Loucy (cell line): ENCODE measurements around the gene PRLR.

ENCODE experiments used
- H2AFZ ChIP-seq: fragments of 200-600 bp; sonication (generic); 2 replicates; pipeline ENCODE4 v1.6.0; 2016; ENCODE audit warnings: antibody characterized with exemption, mild to moderate bottlenecking, low read length, moderate library complexity
- H3F3A ChIP-seq: fragments of 200-600 bp; 2 replicates; pipeline ENCODE4 v1.6.0; 2016; ENCODE audit warnings: antibody characterized with exemption, low read depth, mild to moderate bottlenecking
- H3K27me3 ChIP-seq: fragments of 200-600 bp; sonication (generic); 2 replicates; pipeline ENCODE4 v1.6.1; 2014; ENCODE audit warnings: low read length, mild to moderate bottlenecking; ENCODE audit not compliant: insufficient read depth, poor library complexity, severe bottlenecking
- H3K36me3 ChIP-seq: fragments of 200-600 bp; sonication (generic); 2 replicates; pipeline ENCODE4 v1.6.1; 2016; ENCODE audit warnings: low read length; ENCODE audit not compliant: insufficient read depth
- H3K4me1 ChIP-seq: fragments of 200-600 bp; sonication (generic); 2 replicates; pipeline ENCODE4 v1.5.1; 2014; ENCODE audit warnings: low read length, mild to moderate bottlenecking; ENCODE audit not compliant: insufficient read depth, poor library complexity, severe bottlenecking
- H3K4me2 ChIP-seq: fragments of 200-600 bp; sonication (generic); 2 replicates; pipeline ENCODE4 v1.6.0; 2014; ENCODE audit warnings: antibody characterized with exemption, low read length, low read depth, mild to moderate bottlenecking; ENCODE audit not compliant: poor library complexity, severe bottlenecking
- H3K4me3 ChIP-seq: fragments of 200-600 bp; sonication (generic); 2 replicates; pipeline ENCODE4 v1.5.1; 2014; ENCODE audit warnings: low read length, mild to moderate bottlenecking, mixed read lengths; ENCODE audit not compliant: poor library complexity, severe bottlenecking
- H3K79me2 ChIP-seq: fragments of 200-600 bp; sonication (generic); 2 replicates; pipeline ENCODE4 v1.6.1; 2014; ENCODE audit warnings: low read length; ENCODE audit not compliant: insufficient read depth
- H3K9ac ChIP-seq: fragments of 200-600 bp; sonication (generic); 2 replicates; pipeline ENCODE4 v1.6.0; 2014; ENCODE audit warnings: mild to moderate bottlenecking, low read depth, low read length, moderate library complexity; ENCODE audit not compliant: poor library complexity, severe bottlenecking
- H3K9me2 ChIP-seq: fragments of 200-600 bp; sonication (generic); replicated peaks from 2 replicates; pipeline ENCODE4 v1.6.1; 2016; ENCODE audit warnings: low read depth, low read length, mixed read lengths
- H3K9me3 ChIP-seq: fragments of 200-600 bp; sonication (generic); 2 replicates; pipeline ENCODE4 v1.6.1; 2014; ENCODE audit warnings: mild to moderate bottlenecking, antibody characterized with exemption, low read length, low read depth; ENCODE audit not compliant: insufficient read depth
- H4K20me1 ChIP-seq: fragments of 200-600 bp; sonication (generic); 2 replicates; pipeline ENCODE4 v1.6.0; 2014; ENCODE audit warnings: antibody characterized with exemption, low read length, mild to moderate bottlenecking; ENCODE audit not compliant: insufficient read depth, poor library complexity, severe bottlenecking
- CTCF ChIP-seq: fragments of 200-600 bp; sonication (generic); conservative IDR thresholded peaks from 2 replicates; pipeline ENCODE4 v1.5.1; 2014; ENCODE audit warnings: mild to moderate bottlenecking, antibody characterized with exemption, low read length
- EZH2phosphoT487 ChIP-seq: fragments of 200-600 bp; IDR thresholded peaks from 2 replicates; pipeline ENCODE4 v1.6.1; 2018; ENCODE audit warnings: antibody characterized with exemption, mild to moderate bottlenecking, moderate library complexity, borderline replicate concordance

PRLR gene

GRCh38 chr5:35069188-35069587 lies 161.1 kb downstream of the PRLR start:
- Histone ChIP-seq H3K4me3 (no peak overlapping the region), H2AFZ (no peak overlapping the region), H3K4me2 (no peak overlapping the region), H3K9me3 (no peaks in the 10 kb centered on the region), H3F3A (no peaks in the 10 kb centered on the region), H3K9ac (no peak overlapping the region), H3K27me3 (no peaks in the 10 kb centered on the region), H3K79me2 (no peaks in the 10 kb centered on the region), H3K36me3 (no peaks in the 10 kb centered on the region), H3K9me2 (no peaks in the 10 kb centered on the region), H3K4me1 (no peaks in the 10 kb centered on the region), H4K20me1 (no peaks in the 10 kb centered on the region)
- TF ChIP-seq EZH2phosphoT487 (no peak), CTCF (no peak)

GRCh38 chr5:35067985-35068384 lies 162.3 kb downstream of the PRLR start:
- Histone ChIP-seq H3K4me2 (no peak overlapping the region), H3K4me3 (no peak overlapping the region), H3K27me3 (no peaks in the 10 kb centered on the region), H3K36me3 (no peaks in the 10 kb centered on the region), H4K20me1 (no peaks in the 10 kb centered on the region), H3K9ac (no peak overlapping the region), H3K4me1 (no peaks in the 10 kb centered on the region), H3K9me3 (no peaks in the 10 kb centered on the region), H3K79me2 (no peaks in the 10 kb centered on the region), H2AFZ (no peak overlapping the region), H3K9me2 (no peaks in the 10 kb centered on the region), H3F3A (no peaks in the 10 kb centered on the region)
- no peak for TF ChIP-seq EZH2phosphoT487
- TF ChIP-seq CTCF: no peak

- Histone ChIP-seq H3K27me3 (no peaks in the 10 kb centered on the region), H4K20me1 (no peaks in the 10 kb centered on the region), H3K9me2 (no peaks in the 10 kb centered on the region), H3K9ac (no peak overlapping the region), H3K4me1 (no peaks in the 10 kb centered on the region), H3K36me3 (no peaks in the 10 kb centered on the region), H3K4me2 (no peak overlapping the region), H3K79me2 (no peaks in the 10 kb centered on the region), H3F3A (no peaks in the 10 kb centered on the region), H3K4me3 (no peak overlapping the region), H3K9me3 (no peaks in the 10 kb centered on the region), H2AFZ (no peak overlapping the region)
- no peak for TF ChIP-seq CTCF
- no peak for TF ChIP-seq EZH2phosphoT487
Observed at GRCh38 chr5:35066260-35066795, 164.0 kb downstream of the PRLR start.
